Measurements from ENCODE around the gene CHRM1. TPM values are rescaled to one million over a fixed set of nuclear protein-coding genes. Genes with fewer than 3 reads are reported as not detected.

CHRM1 gene
- total RNA-seq, 1 donor from 2014 or later: not detected

GRCh38 chr11:62930157-62930556 lies 9.0 kb upstream of the CHRM1 start:
- no peaks in the 10 kb centered on the region for H3K36me3 ChIP-seq (ENCODE audit: control insufficient read depth, insufficient read depth, low read length)
- peaks cover 32% of the 10 kb centered on the region for H3K27me3 ChIP-seq (ENCODE audit: control insufficient read depth, insufficient read depth, low read length)
- DNase-seq (ENCODE audit: low read depth): no peak
- no peak overlapping the region for H3K4me3 ChIP-seq (ENCODE audit: low read depth, low read length)
- no peak for FAIRE-seq
- no peak for TF ChIP-seq CTCF (IDR thresholded peaks at IDR 0.05; ENCODE audit: insufficient read depth, low read length, severe bottlenecking)

- FAIRE-seq (no peak), DNase-seq (ENCODE audit: low read depth) (no peak)
- no peak for TF ChIP-seq CTCF (IDR thresholded peaks at IDR 0.05; ENCODE audit: insufficient read depth, low read length, severe bottlenecking)
- peaks cover 45% of the 10 kb centered on the region for H3K27me3 ChIP-seq (ENCODE audit: control insufficient read depth, insufficient read depth, low read length)
- H3K36me3 ChIP-seq (ENCODE audit: control insufficient read depth, insufficient read depth, low read length): no peaks in the 10 kb centered on the region
- H3K4me3 ChIP-seq (ENCODE audit: low read depth, low read length): no peak overlapping the region
Measured at GRCh38 chr11:62928011-62928410, 6.8 kb upstream of the CHRM1 start.

GRCh38 chr11:62926680-62927455 lies 5.7 kb upstream of the CHRM1 start:
- H3K36me3 ChIP-seq (ENCODE audit: control insufficient read depth, insufficient read depth, low read length): no peaks in the 10 kb centered on the region
- no peak for TF ChIP-seq CTCF (IDR thresholded peaks at IDR 0.05; ENCODE audit: insufficient read depth, low read length, severe bottlenecking)
- no peak for FAIRE-seq
- no peak for DNase-seq (ENCODE audit: low read depth)
- H3K27me3 ChIP-seq (ENCODE audit: control insufficient read depth, insufficient read depth, low read length): peaks cover 53% of the 10 kb centered on the region
- H3K4me3 ChIP-seq (ENCODE audit: low read depth, low read length): no peak overlapping the region

GRCh38 chr11:62925745-62926679 lies 4.8 kb upstream of the CHRM1 start:
- Histone ChIP-seq H3K27me3 (ENCODE audit: control insufficient read depth, insufficient read depth, low read length) (peaks cover 57% of the 10 kb centered on the region), H3K4me3 (ENCODE audit: low read depth, low read length) (no peak overlapping the region)

GRCh38 chr11:62925308-62925707 lies 4.1 kb upstream of the CHRM1 start:
- no peak for TF ChIP-seq CTCF (IDR thresholded peaks at IDR 0.05; ENCODE audit: insufficient read depth, low read length, severe bottlenecking)
- FAIRE-seq (no peak), DNase-seq (ENCODE audit: low read depth) (no peak)
- H3K36me3 ChIP-seq (ENCODE audit: control insufficient read depth, insufficient read depth, low read length): no peaks in the 10 kb centered on the region
- H3K4me3 ChIP-seq (ENCODE audit: low read depth, low read length): no peak overlapping the region
- peaks cover 59% of the 10 kb centered on the region for H3K27me3 ChIP-seq (ENCODE audit: control insufficient read depth, insufficient read depth, low read length)

More at GRCh38 chr11:62925745-62926679, 4.8 kb upstream of the CHRM1 start:
- H3K36me3 ChIP-seq (ENCODE audit: control insufficient read depth, insufficient read depth, low read length): no peaks in the 10 kb centered on the region
- TF ChIP-seq CTCF (IDR thresholded peaks at IDR 0.05; ENCODE audit: insufficient read depth, low read length, severe bottlenecking): no peak
- FAIRE-seq: no peak
- no peak for DNase-seq (ENCODE audit: low read depth)

Measured in bronchial epithelial cell (primary cell).